Right ventricle myocardium superior (tissue), 1 donor: ENCODE results near the gene OR2AK2. TPM values are rescaled to one million over a fixed set of nuclear protein-coding genes. Genes with fewer than 3 reads are reported as not detected.

Experiments
- ATAC-seq: fragments of 200-7000 bp; cut with Tn5 transposase; one replicate; pipeline ENCODE4 v1.9.1; 2020; ENCODE audit warnings: mild to moderate bottlenecking; ENCODE audit not compliant: poor library complexity
- DNase-seq: peaks from one replicate; pipeline ENCODE4 v3.0.0-alpha.2; 2020
- intact Hi-C: fragments of 100-400 bp; cut with DNase I; formaldehyde crosslinking; loops from one replicate; pipeline ENCODE4 v1.11.2; 2022
- total RNA-seq: library from RNA; stranded (reverse); fragmentation: NEBNext Ultra II Directional; extraction: Animal tissue kit (Norgen Biotek cat#: 25700); gene quantifications from one replicate; pipeline ENCODE4 v1.2.1, GENCODE V29; 2021
- donor health status: DM: no; HTN: yes; CAD: no; lungs with severe emphysema.

Gene OR2AK2
- total RNA-seq, 1 donor from 2014 or later, result not detected

DNA sequence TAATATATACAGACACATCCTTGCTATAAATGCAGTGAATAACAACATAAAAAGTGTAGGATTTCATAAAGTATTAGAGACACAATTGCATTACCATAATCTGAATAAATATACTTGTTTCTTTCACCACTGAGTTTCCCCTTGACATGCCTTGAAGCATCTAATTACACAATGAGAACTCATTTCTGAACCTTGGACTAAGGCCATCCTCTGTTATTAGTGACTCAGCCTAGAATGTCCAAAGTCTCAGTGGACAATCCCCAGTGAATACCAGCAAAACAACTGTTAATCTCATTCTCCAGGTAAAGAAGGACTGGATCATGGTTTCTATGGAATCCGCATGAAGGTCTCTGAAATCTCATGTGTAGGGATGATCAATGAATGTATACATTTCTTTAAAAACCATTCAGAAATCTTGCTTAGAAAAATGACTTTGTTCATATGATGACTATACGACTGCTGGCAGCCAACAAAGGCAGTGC, 48.2 kb downstream of the OR2AK2 start, which contains the start of gene OR2L5:
OR2L5 (plus strand) TSS at position 432 of the 482 bp plus-strand sequence. CDS start 8,288 bp downstream, outside the sequence.
- DNase-seq (no peak), ATAC-seq (no peak)
- intact Hi-C loops, result no loop called here

- ATAC-seq (no peak), DNase-seq (no peak)
- intact Hi-C loops, result no loop called here
These were observed 50.8 kb downstream of the OR2AK2 start for GRCh38 chr1:248015803-248016202.

Other genes starting within 250 kb of the OR2AK2 start
- gene OR6F1, start 248.6 kb upstream of the OR2AK2 start, total RNA-seq, result not detected
- not detected for gene OR14K1, start 226.6 kb upstream of the OR2AK2 start, total RNA-seq
- gene OR14A2, start 217.1 kb upstream of the OR2AK2 start, total RNA-seq, result not detected
- not detected for gene OR1C1, start 204.7 kb upstream of the OR2AK2 start, total RNA-seq
- gene OR14A16, start 141.1 kb upstream of the OR2AK2 start, total RNA-seq, result not detected
- gene OR11L1, start 123.3 kb upstream of the OR2AK2 start, total RNA-seq, result not detected
- 0.13 TPM for gene TRIM58, start 108.0 kb upstream of the OR2AK2 start, total RNA-seq
- gene OR2W3, start 69.6 kb upstream of the OR2AK2 start, total RNA-seq, result not detected
- not detected for gene OR2T8, start 45.0 kb upstream of the OR2AK2 start, total RNA-seq
- not detected for gene OR2AJ1, start 40.3 kb upstream of the OR2AK2 start, total RNA-seq
- not detected for gene OR2L8, start 16.4 kb upstream of the OR2AK2 start, total RNA-seq
- gene OR2L5, start 48.4 kb downstream of the OR2AK2 start, total RNA-seq, result not detected
- not detected for gene OR2L2, start 64.8 kb downstream of the OR2AK2 start, total RNA-seq
- not detected for gene OR2L3, start 81.6 kb downstream of the OR2AK2 start, total RNA-seq
- not detected for gene OR2L13, start 130.0 kb downstream of the OR2AK2 start, total RNA-seq
- gene OR2M5, start 179.9 kb downstream of the OR2AK2 start, total RNA-seq, result not detected
- gene OR2M2, start 209.6 kb downstream of the OR2AK2 start, total RNA-seq, result not detected
- not detected for gene OR2M3, start 232.0 kb downstream of the OR2AK2 start, total RNA-seq